HG02938 (cell line): ENCODE measurements around the gene TUG1.

ENCODE experiments used
- ATAC-seq: cut with Tn5 transposase; IDR thresholded peaks from one replicate; pipeline ENCODE4 v1.9.1; 2021; ENCODE audit warnings: mild to moderate bottlenecking, moderate library complexity; ENCODE audit not compliant: unreplicated experiment

The TUG1 gene

DNA sequence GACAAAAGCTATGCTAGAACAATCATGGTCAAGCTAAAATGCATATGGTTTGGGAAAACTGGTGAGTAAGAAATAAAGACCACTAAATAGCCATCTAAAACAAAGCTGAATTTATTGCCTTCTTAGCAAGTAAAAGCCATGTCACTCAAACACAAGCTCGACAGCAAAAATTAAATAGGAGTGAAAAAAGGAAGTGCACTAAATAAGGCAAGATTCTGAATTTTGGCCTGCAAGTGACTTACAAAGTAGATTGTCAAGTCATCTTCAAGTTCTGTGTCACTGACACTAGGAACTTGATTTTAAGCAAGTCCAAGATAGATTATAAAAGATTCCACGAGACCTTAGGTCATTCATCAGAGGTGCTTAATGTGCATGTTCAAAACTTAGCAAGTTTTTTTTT lies 27.4 kb downstream of the TUG1 start:
- no peak for ATAC-seq

DNA sequence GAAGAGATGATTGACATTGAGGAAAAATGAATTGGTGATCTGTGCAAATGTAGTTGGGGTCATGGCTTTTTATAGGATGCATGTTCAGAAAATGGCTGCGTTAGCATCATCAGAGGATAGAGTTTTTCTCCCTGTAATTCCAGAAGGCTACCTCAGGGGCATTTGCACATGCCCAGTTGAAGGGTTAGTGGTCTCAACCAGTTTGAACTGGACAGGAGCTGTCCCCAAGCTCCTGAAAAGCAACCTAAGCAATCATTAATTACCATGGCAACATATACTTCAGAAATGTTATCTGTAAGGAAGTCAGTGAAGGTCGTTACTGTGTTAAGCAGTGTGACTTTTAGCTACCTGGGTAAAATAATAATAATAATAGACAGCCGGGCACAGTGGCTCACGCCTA lies 29.3 kb downstream of the TUG1 start:
- ATAC-seq, result no peak

DNA sequence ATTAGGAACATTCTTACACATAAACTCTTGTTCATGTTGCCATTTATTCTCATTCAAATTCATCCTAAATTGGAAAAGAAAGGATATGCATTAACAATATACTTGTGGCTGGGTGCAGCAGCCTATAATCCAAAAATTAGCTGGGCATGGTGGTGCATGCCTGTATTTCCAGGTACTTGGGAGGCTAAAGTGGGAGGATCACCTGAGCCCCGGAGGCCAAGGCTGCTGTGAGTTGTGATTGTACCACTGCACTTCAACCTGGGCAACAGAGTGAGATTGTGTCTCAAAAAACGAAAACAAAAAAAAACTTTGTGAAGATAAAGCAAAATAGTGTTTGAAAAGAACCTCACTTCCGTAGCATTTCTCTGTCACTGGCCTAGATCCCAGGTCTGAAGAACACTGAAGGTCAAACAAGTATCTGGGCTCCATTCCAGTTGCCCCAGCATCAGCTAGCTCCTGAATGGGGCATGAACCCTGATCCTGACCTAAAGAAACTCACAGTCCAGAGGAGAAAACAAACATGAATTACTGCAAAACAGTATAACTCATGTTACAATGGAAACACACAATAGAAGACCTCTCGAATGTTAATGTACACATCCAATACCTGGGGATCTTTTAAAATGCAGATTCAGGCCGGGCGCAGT lies 32.2 kb downstream of the TUG1 start:
- no peak for ATAC-seq

DNA sequence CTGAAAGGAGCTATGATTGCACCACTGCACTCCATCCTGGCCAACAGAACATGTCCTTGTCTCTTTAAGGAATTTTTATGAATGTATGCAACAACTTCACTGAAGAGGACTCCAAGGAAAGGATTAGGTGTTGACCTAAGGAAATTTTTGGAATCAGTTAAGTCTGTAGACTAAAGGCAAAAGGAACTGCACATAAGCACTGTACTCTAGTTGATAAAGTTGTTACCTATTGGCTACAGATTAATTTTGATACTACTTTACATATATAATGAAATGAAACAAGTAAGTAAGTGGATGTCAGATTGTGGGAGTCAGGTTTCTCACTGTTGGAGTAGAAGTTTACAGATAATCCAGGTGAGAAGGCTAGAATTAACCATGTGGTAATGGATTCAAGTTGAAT lies 36.5 kb downstream of the TUG1 start:
- ATAC-seq, result no peak

DNA sequence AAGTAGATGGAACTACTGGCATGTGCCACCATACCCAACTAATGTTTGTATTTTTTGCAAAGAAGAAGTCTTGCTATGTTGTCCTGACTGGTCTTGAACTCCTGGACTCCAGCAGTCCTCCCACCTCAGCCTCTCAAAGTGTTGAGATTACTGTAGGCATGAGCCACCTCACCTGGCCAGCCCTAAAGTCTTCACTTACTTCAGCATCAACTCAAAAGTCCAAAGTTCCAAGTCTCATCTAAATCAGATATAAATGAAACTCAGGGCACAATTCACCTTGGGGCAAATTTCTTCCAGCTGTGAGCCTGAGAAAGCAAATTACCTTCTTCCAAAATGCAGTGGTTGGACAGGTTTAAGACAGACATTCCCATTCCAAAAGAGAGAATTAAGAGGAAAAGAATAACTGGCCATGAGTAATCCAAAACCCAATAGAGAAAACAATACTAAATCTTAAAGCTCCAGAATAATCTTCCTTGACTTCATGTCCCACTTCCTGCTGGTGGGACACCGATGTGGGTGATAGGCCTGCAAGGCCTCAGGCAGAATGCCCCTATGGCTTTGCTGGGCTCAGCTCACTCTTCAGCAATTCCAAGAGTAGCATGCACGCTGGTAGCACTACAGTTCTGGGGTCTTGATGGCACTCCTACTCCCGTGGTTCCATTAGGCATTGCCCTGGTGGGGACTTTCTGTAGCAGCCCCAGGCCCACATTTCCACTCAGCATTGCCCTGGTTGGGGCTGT lies 50.3 kb downstream of the TUG1 start:
- ATAC-seq, result no peak

DNA sequence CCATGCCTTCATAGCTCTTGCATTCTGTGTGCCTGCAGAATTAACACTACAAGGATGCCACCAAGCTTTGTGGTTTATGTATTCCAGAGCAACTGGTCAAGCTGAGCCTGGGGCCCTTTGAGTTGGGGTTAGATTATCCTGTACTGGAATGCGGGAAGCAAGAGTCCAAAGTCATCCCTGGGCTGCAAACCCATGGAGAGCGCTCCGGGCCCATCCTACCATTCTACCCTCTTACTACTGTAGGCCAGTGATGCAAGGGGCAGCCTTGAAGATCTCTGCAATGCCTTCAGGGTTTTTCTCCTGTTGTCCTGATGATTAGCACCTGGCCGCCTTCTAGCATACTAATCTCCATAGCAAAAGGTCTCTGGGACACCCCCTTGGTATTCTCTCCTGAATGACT lies 51.3 kb downstream of the TUG1 start:
- no peak for ATAC-seq

DNA sequence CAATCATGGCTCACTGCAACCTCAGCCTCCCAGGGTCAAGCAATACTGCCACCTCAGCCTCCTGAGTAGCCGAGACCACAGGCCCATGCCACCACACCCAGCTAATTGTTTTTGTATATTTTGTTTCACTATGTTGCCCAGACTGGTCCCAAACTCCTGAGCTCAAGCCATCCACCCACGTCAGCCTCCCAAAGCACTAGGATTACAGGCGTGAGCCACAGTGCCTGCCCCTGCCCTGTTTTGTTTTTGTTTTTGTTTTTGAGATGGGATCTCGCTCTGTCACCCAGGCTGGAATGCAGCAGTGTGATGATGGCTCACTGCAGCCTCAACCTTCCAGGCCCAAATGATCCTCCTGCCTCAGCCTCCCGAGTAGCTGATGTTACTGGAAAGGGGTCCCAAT lies 53.5 kb downstream of the TUG1 start:
- no peak for ATAC-seq
